ENCODE data around the gene INTS6. TPM values are rescaled to one million over a fixed set of nuclear protein-coding genes. Genes with fewer than 3 reads are reported as not detected.
"Not testable (repeated sequence)": the region's sequence is repeated elsewhere in the genome, so short reads cannot be mapped to it uniquely, and the experiment has no call there.

The INTS6 gene
- total RNA-seq, 1 donor from 2014 or later = 48.8 TPM

DNA sequence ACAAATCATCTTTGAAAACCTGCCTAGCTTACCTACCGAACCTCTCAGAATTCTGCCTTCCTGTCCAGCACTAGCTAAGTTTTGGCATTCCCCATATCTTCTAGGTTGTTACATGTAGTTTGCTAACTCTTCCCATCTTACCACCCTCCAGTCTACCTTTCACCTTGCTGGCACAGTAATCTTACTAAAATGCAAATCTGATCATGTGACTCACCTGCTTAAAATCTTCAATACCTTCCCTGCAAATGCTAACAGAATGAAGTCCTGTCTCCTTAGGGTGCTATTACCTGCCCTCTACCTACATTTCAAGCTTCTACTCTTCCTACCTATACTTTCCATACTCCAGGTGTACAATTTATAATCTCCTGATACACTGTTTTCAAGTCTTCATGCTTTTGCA is 30.4 kb downstream of the INTS6 start:
- peaks cover 22% of the 10 kb centered on the region for H3K4me1 Mint-ChIP-seq (ENCODE audit: low read depth)

DNA sequence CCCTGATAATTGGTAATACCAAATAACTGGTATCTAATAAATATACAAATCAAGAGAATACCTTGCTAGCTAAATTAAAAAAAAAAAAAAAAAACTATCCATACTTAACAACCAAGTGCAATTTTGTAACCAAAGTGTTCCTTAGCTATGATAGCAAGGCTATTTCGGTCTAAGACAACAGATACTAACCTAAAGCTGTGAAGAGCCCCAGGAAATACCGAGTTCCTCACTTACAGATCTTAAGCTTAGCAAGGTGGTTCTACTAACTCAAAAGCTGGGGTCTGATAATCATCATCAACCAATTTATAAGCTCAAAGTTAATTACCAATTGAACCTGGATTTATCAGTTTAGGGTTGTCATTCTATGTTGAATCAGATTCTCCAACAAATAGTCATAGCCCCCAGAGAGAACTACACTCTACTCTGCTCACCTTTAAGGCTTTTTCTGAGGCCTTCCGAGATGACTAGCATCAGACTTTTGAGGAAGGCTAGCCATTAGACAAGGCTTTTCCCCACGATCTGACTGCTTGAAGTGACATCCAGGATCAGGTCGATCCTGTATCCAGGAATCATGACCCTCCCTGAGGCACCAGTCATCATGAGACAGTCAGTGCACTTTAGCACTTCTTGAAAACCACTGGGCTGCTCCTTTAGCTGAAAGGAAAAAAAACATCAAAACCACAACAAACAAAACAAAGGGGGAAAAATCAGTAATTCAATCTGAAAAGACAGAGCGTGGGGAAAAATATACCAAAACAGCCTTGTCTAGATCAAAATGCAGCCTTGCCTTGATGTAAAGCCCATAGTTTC is 31.9 kb downstream of the INTS6 start:
- TF ChIP-seq, protein P1, sequence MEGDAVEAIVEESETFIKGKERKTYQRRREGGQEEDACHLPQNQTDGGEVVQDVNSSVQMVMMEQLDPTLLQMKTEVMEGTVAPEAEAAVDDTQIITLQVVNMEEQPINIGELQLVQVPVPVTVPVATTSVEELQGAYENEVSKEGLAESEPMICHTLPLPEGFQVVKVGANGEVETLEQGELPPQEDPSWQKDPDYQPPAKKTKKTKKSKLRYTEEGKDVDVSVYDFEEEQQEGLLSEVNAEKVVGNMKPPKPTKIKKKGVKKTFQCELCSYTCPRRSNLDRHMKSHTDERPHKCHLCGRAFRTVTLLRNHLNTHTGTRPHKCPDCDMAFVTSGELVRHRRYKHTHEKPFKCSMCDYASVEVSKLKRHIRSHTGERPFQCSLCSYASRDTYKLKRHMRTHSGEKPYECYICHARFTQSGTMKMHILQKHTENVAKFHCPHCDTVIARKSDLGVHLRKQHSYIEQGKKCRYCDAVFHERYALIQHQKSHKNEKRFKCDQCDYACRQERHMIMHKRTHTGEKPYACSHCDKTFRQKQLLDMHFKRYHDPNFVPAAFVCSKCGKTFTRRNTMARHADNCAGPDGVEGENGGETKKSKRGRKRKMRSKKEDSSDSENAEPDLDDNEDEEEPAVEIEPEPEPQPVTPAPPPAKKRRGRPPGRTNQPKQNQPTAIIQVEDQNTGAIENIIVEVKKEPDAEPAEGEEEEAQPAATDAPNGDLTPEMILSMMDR (IDR thresholded peaks at IDR 0.05; ENCODE audit: unreplicated experiment) = no peak
- Mint-ChIP-seq H3K27ac (no peak overlapping the region), H3K36me3 (ENCODE audit: insufficient read depth) (peaks cover 18% of the 10 kb centered on the region), H3K4me1 (ENCODE audit: low read depth) (peaks cover 14% of the 10 kb centered on the region), H3K4me3 (ENCODE audit: low read depth) (no peak overlapping the region), H3K9me3 (ENCODE audit: low read depth) (peaks cover 7% of the 10 kb centered on the region), H3K27me3 (no peaks in the 10 kb centered on the region)
- no peak for DNase-seq (ENCODE audit: low spot score, unreplicated experiment)

More for the DNA sequence above, 30.4 kb downstream of the INTS6 start:
- TF ChIP-seq, protein P1 (IDR thresholded peaks at IDR 0.05; ENCODE audit: unreplicated experiment) = no peak
- no peak for DNase-seq (ENCODE audit: low spot score, unreplicated experiment)
- Mint-ChIP-seq H3K27me3 (no peaks in the 10 kb centered on the region), H3K36me3 (ENCODE audit: insufficient read depth) (peaks cover 5% of the 10 kb centered on the region), H3K27ac (no peak overlapping the region), H3K9me3 (ENCODE audit: low read depth) (no peaks in the 10 kb centered on the region), H3K4me3 (ENCODE audit: low read depth) (no peak overlapping the region)

- H3K36me3 Mint-ChIP-seq (ENCODE audit: insufficient read depth) = peaks cover 28% of the 10 kb centered on the region
- no peak overlapping the region for H3K27ac Mint-ChIP-seq
- H3K27me3 Mint-ChIP-seq = no peaks in the 10 kb centered on the region
- peaks cover 13% of the 10 kb centered on the region for H3K9me3 Mint-ChIP-seq (ENCODE audit: low read depth)
- H3K4me1 Mint-ChIP-seq (ENCODE audit: low read depth) = peaks cover 14% of the 10 kb centered on the region
- DNase-seq (ENCODE audit: low spot score, unreplicated experiment) = no peak
- H3K4me3 Mint-ChIP-seq (ENCODE audit: low read depth) = no peak overlapping the region
- TF ChIP-seq, protein P1 (IDR thresholded peaks at IDR 0.05; ENCODE audit: unreplicated experiment) = no peak
These were observed 33.7 kb downstream of the INTS6 start for GRCh38 chr13:51419001-51419636.

DNA sequence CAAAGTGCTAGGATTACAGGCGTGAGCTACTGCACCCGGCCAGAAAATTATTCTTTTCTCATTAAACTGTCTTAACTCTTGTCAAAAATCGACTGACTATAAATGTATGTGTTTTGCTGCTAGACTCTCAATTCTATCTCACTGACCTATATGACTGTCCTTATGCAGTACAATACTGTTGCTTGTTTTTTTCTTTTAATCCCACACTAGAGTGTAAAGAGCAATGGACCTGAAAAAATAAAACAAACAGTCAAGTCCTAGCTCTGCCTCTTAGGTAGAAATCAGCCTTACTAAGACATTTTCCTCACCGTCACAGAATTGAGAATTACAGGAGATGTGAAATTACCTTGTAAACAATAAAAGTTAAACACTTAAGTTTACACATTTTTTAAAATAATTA is 35.1 kb downstream of the INTS6 start:
- H3K27me3 Mint-ChIP-seq = no peaks in the 10 kb centered on the region
- H3K4me3 Mint-ChIP-seq (ENCODE audit: low read depth) = no peak overlapping the region
- TF ChIP-seq, protein P1 (IDR thresholded peaks at IDR 0.05; ENCODE audit: unreplicated experiment) = no peak
- peaks cover 13% of the 10 kb centered on the region for H3K9me3 Mint-ChIP-seq (ENCODE audit: low read depth)
- H3K4me1 Mint-ChIP-seq (ENCODE audit: low read depth) = peaks cover 9% of the 10 kb centered on the region
- H3K36me3 Mint-ChIP-seq (ENCODE audit: insufficient read depth) = peaks cover 29% of the 10 kb centered on the region
- no peak for DNase-seq (ENCODE audit: low spot score, unreplicated experiment)
- no peak overlapping the region for H3K27ac Mint-ChIP-seq

DNA sequence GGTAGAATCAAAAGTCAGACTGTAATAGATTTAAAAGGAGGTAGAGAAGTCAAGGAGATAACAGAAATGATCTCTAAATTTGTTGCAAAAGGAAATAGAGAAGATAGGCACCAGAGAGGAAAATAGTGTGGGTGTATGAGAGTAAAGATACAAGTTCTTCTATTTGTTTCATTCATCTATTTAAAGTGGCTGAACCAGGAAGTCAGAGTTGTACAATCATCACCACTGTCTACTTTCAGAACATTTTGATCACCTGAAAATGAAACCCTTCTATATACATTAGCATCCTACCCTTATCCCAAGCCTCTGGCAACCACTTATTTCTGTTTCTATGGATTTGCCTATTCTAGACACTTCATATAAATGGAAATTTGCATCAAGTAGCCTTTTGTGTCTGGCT is 36.7 kb downstream of the INTS6 start:
- H3K4me1 Mint-ChIP-seq (ENCODE audit: low read depth) = peaks cover 4% of the 10 kb centered on the region
- no peak for DNase-seq (ENCODE audit: low spot score, unreplicated experiment)
- H3K36me3 Mint-ChIP-seq (ENCODE audit: insufficient read depth) = peaks cover 31% of the 10 kb centered on the region
- H3K27me3 Mint-ChIP-seq = no peaks in the 10 kb centered on the region
- H3K27ac Mint-ChIP-seq = no peak overlapping the region
- no peak overlapping the region for H3K4me3 Mint-ChIP-seq (ENCODE audit: low read depth)
- peaks cover 13% of the 10 kb centered on the region for H3K9me3 Mint-ChIP-seq (ENCODE audit: low read depth)
- TF ChIP-seq, protein P1 (IDR thresholded peaks at IDR 0.05; ENCODE audit: unreplicated experiment) = no peak

DNA sequence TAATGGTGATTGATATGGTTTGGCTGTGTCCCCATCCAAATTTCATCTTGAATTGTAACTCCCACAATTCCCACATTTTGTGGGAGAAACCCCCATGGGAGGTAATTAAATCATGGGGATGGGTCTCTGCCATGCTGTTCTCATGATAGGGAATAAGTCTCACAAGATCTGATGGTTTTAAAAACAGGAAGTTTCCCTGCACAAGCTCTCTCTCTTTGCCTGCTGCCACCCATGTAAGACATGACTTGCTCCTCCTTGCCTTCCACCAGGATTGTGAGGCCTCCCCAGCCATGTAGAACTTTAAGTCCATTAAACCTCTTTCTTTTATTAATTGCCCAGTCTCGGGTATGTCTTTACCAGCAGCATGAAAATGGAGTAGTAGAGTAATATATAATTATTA is 37.5 kb downstream of the INTS6 start:
- Mint-ChIP-seq H3K36me3 (ENCODE audit: insufficient read depth) (peaks cover 31% of the 10 kb centered on the region), H3K27ac (peak overlapping the region; percentile 52), H3K9me3 (ENCODE audit: low read depth) (peaks cover 13% of the 10 kb centered on the region)
- H3K27me3 Mint-ChIP-seq; H3K4me3 Mint-ChIP-seq (ENCODE audit: low read depth); DNase-seq (ENCODE audit: low spot score, unreplicated experiment); H3K4me1 Mint-ChIP-seq (ENCODE audit: low read depth): not testable (repeated sequence)
